Measurements from ENCODE around the gene PDPK1.
"Not testable (repeated sequence)": the region's sequence is repeated elsewhere in the genome, so short reads cannot be mapped to it uniquely, and the experiment has no call there.

DNA sequence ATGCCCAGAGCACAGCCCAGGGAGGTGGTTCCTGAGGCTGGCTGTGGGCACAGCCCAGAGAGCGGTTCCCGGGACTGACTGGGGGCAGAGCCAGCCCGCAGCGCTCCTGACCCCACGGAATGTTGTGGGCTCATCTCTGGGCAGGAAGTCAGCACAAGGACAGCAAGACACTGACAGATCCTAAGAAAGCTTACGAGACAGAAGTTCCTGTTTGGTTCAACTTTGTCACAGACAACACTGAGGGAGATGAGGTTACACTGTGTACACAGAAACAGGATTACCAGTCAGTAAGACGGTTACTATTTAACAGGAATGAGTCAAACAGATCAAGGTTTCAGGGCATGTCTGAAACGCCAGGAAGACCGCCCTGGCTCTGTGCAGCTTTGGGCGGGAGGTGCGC, 93.4 kb downstream of the PDPK1 start:
- not testable (repeated sequence) for TF ChIP-seq EGR1 (IDR thresholded peaks at IDR 0.05; ENCODE audit: low read depth in 2 of 2); TAF1 (conservative IDR thresholded peaks at IDR 0.05); JUND (IDR thresholded peaks at IDR 0.05); HNF4A (conservative IDR thresholded peaks at IDR 0.05)
- TF ChIP-seq, protein P1, sequence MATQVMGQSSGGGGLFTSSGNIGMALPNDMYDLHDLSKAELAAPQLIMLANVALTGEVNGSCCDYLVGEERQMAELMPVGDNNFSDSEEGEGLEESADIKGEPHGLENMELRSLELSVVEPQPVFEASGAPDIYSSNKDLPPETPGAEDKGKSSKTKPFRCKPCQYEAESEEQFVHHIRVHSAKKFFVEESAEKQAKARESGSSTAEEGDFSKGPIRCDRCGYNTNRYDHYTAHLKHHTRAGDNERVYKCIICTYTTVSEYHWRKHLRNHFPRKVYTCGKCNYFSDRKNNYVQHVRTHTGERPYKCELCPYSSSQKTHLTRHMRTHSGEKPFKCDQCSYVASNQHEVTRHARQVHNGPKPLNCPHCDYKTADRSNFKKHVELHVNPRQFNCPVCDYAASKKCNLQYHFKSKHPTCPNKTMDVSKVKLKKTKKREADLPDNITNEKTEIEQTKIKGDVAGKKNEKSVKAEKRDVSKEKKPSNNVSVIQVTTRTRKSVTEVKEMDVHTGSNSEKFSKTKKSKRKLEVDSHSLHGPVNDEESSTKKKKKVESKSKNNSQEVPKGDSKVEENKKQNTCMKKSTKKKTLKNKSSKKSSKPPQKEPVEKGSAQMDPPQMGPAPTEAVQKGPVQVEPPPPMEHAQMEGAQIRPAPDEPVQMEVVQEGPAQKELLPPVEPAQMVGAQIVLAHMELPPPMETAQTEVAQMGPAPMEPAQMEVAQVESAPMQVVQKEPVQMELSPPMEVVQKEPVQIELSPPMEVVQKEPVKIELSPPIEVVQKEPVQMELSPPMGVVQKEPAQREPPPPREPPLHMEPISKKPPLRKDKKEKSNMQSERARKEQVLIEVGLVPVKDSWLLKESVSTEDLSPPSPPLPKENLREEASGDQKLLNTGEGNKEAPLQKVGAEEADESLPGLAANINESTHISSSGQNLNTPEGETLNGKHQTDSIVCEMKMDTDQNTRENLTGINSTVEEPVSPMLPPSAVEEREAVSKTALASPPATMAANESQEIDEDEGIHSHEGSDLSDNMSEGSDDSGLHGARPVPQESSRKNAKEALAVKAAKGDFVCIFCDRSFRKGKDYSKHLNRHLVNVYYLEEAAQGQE (IDR thresholded peaks at IDR 0.05): not testable (repeated sequence)
- TF ChIP-seq, protein P2, sequence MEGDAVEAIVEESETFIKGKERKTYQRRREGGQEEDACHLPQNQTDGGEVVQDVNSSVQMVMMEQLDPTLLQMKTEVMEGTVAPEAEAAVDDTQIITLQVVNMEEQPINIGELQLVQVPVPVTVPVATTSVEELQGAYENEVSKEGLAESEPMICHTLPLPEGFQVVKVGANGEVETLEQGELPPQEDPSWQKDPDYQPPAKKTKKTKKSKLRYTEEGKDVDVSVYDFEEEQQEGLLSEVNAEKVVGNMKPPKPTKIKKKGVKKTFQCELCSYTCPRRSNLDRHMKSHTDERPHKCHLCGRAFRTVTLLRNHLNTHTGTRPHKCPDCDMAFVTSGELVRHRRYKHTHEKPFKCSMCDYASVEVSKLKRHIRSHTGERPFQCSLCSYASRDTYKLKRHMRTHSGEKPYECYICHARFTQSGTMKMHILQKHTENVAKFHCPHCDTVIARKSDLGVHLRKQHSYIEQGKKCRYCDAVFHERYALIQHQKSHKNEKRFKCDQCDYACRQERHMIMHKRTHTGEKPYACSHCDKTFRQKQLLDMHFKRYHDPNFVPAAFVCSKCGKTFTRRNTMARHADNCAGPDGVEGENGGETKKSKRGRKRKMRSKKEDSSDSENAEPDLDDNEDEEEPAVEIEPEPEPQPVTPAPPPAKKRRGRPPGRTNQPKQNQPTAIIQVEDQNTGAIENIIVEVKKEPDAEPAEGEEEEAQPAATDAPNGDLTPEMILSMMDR (IDR thresholded peaks at IDR 0.05; ENCODE audit: low read depth, low read length, missing input control): not testable (repeated sequence)
- TF ChIP-seq, protein P3, sequence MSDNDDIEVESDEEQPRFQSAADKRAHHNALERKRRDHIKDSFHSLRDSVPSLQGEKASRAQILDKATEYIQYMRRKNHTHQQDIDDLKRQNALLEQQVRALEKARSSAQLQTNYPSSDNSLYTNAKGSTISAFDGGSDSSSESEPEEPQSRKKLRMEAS (IDR thresholded peaks at IDR 0.05): not testable (repeated sequence)
